ENCODE measurements around the gene FBXO31. TPM values are rescaled to one million over a fixed set of nuclear protein-coding genes. Genes with fewer than 3 reads are reported as not detected.

The FBXO31 gene
- total and polyA plus RNA-seq, 2 of the 13 experiments (the other 11 are each of a cell fraction or from before 2014, with no cell fraction given) = 92.4 to 101 TPM

GRCh38 chr16:87320510-87321227 lies 62.9 kb downstream of the FBXO31 start (continued):
- TF ChIP-seq CREB1 (IDR thresholded peaks at IDR 0.05) = no peak
- no peak for TF ChIP-seq CREB1 (CRISPR knock-in tag; IDR thresholded peaks at IDR 0.05)
- no peak for TF ChIP-seq TEF (CRISPR knock-in tag; IDR thresholded peaks at IDR 0.05)
- no peak for TF ChIP-seq ZNF335 (CRISPR knock-in tag; IDR thresholded peaks at IDR 0.05)
- no peak for TF ChIP-seq FOXA3 (CRISPR knock-in tag; IDR thresholded peaks at IDR 0.05)
- TF ChIP-seq RELA (CRISPR knock-in tag; IDR thresholded peaks at IDR 0.05) = no peak
- peak in 1 of 2 experiments; percentile 17; a peak in 2 of 4 replicates for TF ChIP-seq POLR2A (IDR thresholded peaks at IDR 0.05; ENCODE audit: insufficient read depth in 1 of 2, low read depth in 2 of 2, low read length in 2 of 2)
- peak; percentile 61 for TF ChIP-seq RBM22 (optimal IDR thresholded peaks at IDR 0.05; ENCODE audit: low read length)
- no peak for TF ChIP-seq TEAD2 (CRISPR knock-in tag; IDR thresholded peaks at IDR 0.05)
- TF ChIP-seq CTCF (CRISPR knock-in tag; IDR thresholded peaks at IDR 0.05) = no peak
- no peak for TF ChIP-seq PBX2 (CRISPR knock-in tag; IDR thresholded peaks at IDR 0.05)

Measured in HepG2 (cell line).